Esophagus squamous epithelium (tissue), 5 donors: ENCODE data around the gene GTPBP1. TPM values are rescaled to one million over a fixed set of nuclear protein-coding genes. Genes with fewer than 3 reads are reported as not detected.

ENCODE experiments used
- DNase-seq: peaks from one replicate; lab custom pipeline; 2025; lab: John Stamatoyannopoulos, UW
- H3K27ac ChIP-seq, 4 donors: fragments of 200-600 bp; sonication (generic); one replicate each; pipeline ENCODE4 v1.5.1; 2016 to 2019; ENCODE audit warnings: mild to moderate bottlenecking in 1 of 4
- H3K27me3 ChIP-seq, 4 donors: fragments of 200-600 bp; sonication (generic); 1 replicate in 3 of 4; 2 replicates in 1 of 4; pipeline versions ENCODE4 v1.5.1 to v1.6.0; 2017 to 2021; ENCODE audit warnings: antibody characterized with exemption in 1 of 4
- H3K36me3 ChIP-seq, 3 donors: fragments of 200-600 bp; sonication (generic); one replicate each; pipeline ENCODE4 v1.5.1; 2016 to 2019
- H3K4me1 ChIP-seq, 3 donors: fragments of 200-600 bp; sonication (generic); one replicate each; pipeline ENCODE4 v1.5.1; 2017 to 2019
- H3K4me3 ChIP-seq, 4 donors: fragments of 200-600 bp; sonication (generic); 1 replicate in 3 of 4; 2 replicates in 1 of 4; pipeline ENCODE4 v1.5.1; 2016 to 2019; ENCODE audit warnings: mild to moderate bottlenecking in 2 of 4, moderate library complexity in 1 of 4
- H3K9me3 ChIP-seq, 3 donors: fragments of 200-600 bp; sonication (generic); one replicate each; pipeline ENCODE4 v1.5.1; 2016 to 2019
- POLR2A ChIP-seq, 4 donors: fragments of 450-650 bp; IDR thresholded peaks; one replicate each; pipeline ENCODE4 v1.6.1; 2017; ENCODE audit warnings: antibody characterized with exemption in 4 of 4, mild to moderate bottlenecking in 4 of 4, moderate library complexity in 3 of 4
- WGBS, 2 donors: methylation state at CpG; one replicate each; pipeline ENCODE4 v1.1.5; 2018; 5-methylcytosine and 5-hydroxymethylcytosine counted together
- intact Hi-C: fragments of 100-400 bp; cut with DNase I; formaldehyde crosslinking; loops from one replicate; pipeline ENCODE4 v1.15.0; 2022
- total RNA-seq, 4 donors: library from RNA; depleted of rRNA; stranded (reverse); fragments of >200 nt; gene quantifications; one replicate each; pipeline ENCODE4 v1.1.0, GENCODE V29; 2016
- TF ChIP-seq, protein P1 (sequence below), 6 experiments: fragments of 450-650 bp in 4 of 6; fragments of 200-600 bp in 2 of 6; sonication (generic) in 2 of 6; IDR thresholded peaks; one replicate each; pipeline ENCODE4 v1.5.1; 2016 to 2019; ENCODE audit warnings: antibody characterized with exemption in 6 of 6, mild to moderate bottlenecking in 4 of 6, moderate library complexity in 4 of 6
- donor health status: DM: yes; HTN: yes; CAD: no.

Gene GTPBP1
- total RNA-seq, 4 donors from 2014 or later, result 15.3 to 37.4 (median 32.0) TPM

DNA sequence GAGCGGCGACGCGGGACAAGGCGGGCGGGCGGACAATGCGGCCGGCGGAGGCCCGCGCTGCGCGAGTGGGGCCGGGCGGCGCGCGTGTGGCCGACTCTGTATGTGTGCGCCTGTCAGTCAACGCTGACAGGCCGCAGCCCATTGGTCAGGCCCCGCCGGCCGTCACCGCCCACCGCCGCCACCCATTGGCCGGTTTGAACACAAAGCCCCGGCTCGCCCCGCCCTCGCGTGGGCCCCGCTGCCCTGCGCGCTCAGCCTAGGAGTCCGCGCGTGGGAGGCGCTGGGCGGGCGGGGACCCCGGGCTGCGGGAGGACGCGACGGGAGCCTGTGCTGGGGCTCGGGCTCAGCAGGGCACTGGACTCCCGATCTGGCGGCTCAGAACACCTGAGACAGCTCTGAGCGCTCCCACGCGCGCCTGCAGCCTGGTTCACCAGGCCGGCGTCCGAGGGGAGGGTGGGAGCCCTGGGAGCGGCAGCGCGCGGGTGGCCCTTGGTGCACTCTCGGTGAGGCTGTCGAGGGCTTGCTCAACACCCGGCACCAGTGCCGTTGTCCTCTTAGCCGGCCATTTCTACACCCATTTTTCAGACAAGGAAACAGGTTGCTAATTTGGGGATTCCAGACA is 50.3 kb downstream of the GTPBP1 start, which contains the start of gene SUN2:
Gene SUN2, minus strand, starts transcription at position 88 of the 622 bp plus-strand sequence. CDS start 3,370 bp downstream, outside the sequence.
- intact Hi-C loops, result no loop called here
- peak in 2 of 4 donors; percentile 69 to 86 for TF ChIP-seq POLR2A (IDR thresholded peaks at IDR 0.05)
- TF ChIP-seq, protein P1, sequence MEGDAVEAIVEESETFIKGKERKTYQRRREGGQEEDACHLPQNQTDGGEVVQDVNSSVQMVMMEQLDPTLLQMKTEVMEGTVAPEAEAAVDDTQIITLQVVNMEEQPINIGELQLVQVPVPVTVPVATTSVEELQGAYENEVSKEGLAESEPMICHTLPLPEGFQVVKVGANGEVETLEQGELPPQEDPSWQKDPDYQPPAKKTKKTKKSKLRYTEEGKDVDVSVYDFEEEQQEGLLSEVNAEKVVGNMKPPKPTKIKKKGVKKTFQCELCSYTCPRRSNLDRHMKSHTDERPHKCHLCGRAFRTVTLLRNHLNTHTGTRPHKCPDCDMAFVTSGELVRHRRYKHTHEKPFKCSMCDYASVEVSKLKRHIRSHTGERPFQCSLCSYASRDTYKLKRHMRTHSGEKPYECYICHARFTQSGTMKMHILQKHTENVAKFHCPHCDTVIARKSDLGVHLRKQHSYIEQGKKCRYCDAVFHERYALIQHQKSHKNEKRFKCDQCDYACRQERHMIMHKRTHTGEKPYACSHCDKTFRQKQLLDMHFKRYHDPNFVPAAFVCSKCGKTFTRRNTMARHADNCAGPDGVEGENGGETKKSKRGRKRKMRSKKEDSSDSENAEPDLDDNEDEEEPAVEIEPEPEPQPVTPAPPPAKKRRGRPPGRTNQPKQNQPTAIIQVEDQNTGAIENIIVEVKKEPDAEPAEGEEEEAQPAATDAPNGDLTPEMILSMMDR (IDR thresholded peaks at IDR 0.05), result no peak
- Histone ChIP-seq H3K36me3 (peaks cover 3 to 27% (median 14%) of the 10 kb centered on the region in 3 donors), H3K9me3 (no peaks in the 10 kb centered on the region), H3K27ac (peak within 1 kb of the TSS; percentile 97 to 100 (median 98)), H3K4me1 (peaks cover 32 to 59% (median 42%) of the 10 kb centered on the region in 3 donors), H3K27me3 (no peaks in the 10 kb centered on the region), H3K4me3 (peak within 1 kb of the TSS; percentile 67 to 83 (median 74))
- DNase-seq, result peak; percentile 38
- WGBS, 2 donors, result 0% methylated on average over 8 to 9 of the region's 68 CpGs

GRCh38 chr22:38756711-38757463 is 51.1 kb downstream of the GTPBP1 start:
- Histone ChIP-seq H3K9me3 (no peaks in the 10 kb centered on the region), H3K36me3 (peaks cover 0 to 18% (median 5%) of the 10 kb centered on the region in 3 donors), H3K4me1 (peaks cover 24 to 51% (median 33%) of the 10 kb centered on the region in 3 donors), H3K27ac (peak overlapping the region; percentile 97 to 100 (median 98)), H3K27me3 (no peaks in the 10 kb centered on the region), H3K4me3 (peak overlapping the region; percentile 67 to 83 (median 74))
- intact Hi-C loops, result no loop called here
- no peak for TF ChIP-seq POLR2A (IDR thresholded peaks at IDR 0.05)
- TF ChIP-seq, protein P1 (IDR thresholded peaks at IDR 0.05), result no peak
- 39 to 55% methylated on average over 8 to 14 of the region's 17 CpGs for WGBS, 2 donors
- DNase-seq, result no peak

DNA sequence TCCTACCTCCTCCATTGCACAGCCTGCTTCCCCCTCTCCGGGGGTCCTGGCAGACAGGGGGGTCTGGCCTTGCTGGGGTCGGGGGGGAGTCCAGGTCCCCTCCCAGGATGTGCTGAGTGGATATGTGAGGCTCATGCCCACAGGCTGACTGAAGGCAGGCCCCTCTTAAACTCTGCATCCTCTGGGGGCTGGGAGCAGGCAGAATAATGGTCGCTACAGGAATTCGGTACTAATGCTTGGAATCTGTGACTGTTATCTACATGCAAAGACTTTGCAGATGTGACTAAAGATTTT is 51.7 kb downstream of the GTPBP1 start:
- Histone ChIP-seq H3K4me1 (peaks cover 19 to 45% (median 28%) of the 10 kb centered on the region in 3 donors), H3K4me3 (no peak overlapping the region), H3K27me3 (no peaks in the 10 kb centered on the region), H3K9me3 (no peaks in the 10 kb centered on the region), H3K36me3 (peaks cover 0 to 13% (median 0%) of the 10 kb centered on the region in 3 donors), H3K27ac (peak overlapping the region in 1 of 4 donors; percentile 100)
- 77 to 100% methylated on average over 1 to 3 of the region's 4 CpGs for WGBS, 2 donors
- intact Hi-C loops, result no loop called here
- DNase-seq, result no peak
- TF ChIP-seq, protein P1 (IDR thresholded peaks at IDR 0.05), result no peak
- TF ChIP-seq POLR2A (IDR thresholded peaks at IDR 0.05), result no peak

DNA sequence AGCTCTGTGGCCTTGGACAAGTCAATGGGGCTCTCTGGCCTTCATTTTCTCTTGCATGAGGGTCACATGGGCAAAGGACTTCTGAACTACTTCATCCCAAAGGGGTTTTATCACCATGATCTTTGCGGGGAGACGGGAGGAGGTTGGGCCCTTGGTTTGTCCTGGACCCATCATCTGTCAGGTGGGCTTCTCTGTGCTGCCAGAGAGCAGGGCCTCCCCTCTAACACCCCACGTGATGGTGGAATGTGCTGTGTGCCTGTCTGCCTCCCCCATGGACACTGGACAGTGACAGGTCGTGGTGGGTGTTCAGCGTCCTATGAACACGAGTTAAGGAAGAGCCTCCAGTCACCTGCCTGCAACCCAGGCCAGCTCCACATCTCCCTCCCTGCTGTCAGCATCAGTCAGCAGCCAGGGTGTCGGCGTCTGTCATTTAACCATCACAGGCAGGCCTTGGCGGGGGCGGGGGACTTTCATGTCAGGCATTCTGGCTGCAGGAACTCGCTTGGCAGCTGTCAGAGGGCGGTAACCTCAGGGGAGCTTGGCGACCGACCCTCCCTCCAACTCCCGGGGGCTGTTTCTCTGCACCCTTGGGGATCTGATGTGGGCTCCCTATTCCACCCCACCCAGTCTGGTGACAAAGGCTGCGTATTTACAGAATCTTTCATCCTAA is 52.7 kb downstream of the GTPBP1 start:
- Histone ChIP-seq H3K9me3 (no peaks in the 10 kb centered on the region), H3K4me3 (no peak overlapping the region), H3K4me1 (peaks cover 15 to 35% (median 18%) of the 10 kb centered on the region in 3 donors), H3K36me3 (peaks cover 0 to 3% (median 0%) of the 10 kb centered on the region in 3 donors), H3K27ac (no peak overlapping the region), H3K27me3 (no peaks in the 10 kb centered on the region)
- TF ChIP-seq POLR2A (IDR thresholded peaks at IDR 0.05), result no peak
- WGBS, 2 donors, result 83 to 95% methylated on average over 4 to 5 of the region's 16 CpGs
- intact Hi-C loops, result no loop called here
- no peak for DNase-seq

DNA sequence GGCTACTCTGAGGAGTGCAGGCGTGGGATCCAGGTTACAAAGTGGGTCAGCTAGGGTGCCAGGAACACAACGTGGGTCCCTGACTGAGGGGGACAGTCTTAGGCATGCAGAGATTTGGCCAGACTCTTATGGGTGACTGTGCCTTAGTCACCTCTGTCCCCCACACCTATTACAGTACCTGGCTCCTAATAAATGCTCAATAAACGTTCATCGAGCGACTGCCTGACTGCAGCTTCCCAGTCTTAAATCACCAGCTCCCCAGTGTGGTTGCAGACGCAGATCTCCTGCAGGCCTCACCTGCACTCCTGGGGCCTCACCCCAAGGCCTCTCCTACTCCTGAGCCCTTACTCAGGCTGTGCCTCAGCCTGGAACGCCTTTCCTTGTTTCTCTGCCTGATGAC is 53.3 kb downstream of the GTPBP1 start:
- Histone ChIP-seq H3K4me1 (peaks cover 9 to 34% (median 16%) of the 10 kb centered on the region in 3 donors), H3K27me3 (no peaks in the 10 kb centered on the region), H3K4me3 (no peak overlapping the region), H3K9me3 (no peaks in the 10 kb centered on the region), H3K27ac (no peak overlapping the region), H3K36me3 (no peaks in the 10 kb centered on the region)
- no peak for DNase-seq
- intact Hi-C loops, result no loop called here
- no peak for TF ChIP-seq POLR2A (IDR thresholded peaks at IDR 0.05)
- TF ChIP-seq, protein P1 (IDR thresholded peaks at IDR 0.05), result no peak
- WGBS, 2 donors, result 79 to 87% methylated on average over 6 to 7 of the region's 7 CpGs
